Non-pigmented ciliary epithelial cell (primary cell): ENCODE data around the gene STAC.
A peak's percentile ranks its signal among the peaks of the same experiment; 100 is the strongest.
"Not testable (repeated sequence)": the region's sequence is repeated elsewhere in the genome, so short reads cannot be mapped to it uniquely, and the experiment has no call there.

Source experiments
- DNase-seq: peaks from one replicate; pipeline ENCODE4 v3.0.0-alpha.2; 2010; ENCODE audit warnings: low read depth

Gene STAC

DNA sequence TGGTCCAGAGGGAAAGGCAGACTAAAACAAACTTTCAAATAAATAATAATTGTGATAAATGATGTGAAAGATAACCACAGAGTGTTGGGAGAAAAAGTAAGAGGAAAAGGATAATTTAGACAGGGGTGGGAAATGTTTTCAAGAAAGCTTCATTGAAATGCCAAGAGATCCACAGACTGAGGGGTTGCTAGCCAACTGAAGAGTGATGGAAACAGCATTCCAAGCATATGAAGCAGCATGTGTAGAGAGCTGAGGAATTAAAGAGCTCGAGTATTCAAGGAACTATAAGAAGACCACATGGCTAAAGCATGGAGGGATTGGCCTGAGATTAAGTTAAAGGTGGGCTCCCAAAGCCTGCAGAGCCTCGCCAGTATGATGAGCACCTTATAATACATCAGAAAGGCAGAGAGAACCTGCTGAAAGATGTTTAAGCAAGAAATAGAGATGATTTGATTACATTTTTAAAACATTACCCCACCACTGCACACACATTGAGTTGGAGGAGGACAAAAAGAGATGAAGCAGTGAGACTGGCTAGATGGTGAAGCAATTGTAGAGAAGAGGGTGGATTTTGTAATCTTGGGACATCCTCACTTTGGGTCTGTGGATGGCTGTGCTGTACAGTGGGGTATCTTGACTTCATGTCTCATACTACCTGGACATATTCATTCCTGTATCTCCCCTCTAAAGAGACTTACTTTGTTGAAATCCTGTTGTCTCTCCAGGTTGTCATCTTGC lies 100.8 kb downstream of the STAC start:
- DNase-seq = peak; percentile 35

DNA sequence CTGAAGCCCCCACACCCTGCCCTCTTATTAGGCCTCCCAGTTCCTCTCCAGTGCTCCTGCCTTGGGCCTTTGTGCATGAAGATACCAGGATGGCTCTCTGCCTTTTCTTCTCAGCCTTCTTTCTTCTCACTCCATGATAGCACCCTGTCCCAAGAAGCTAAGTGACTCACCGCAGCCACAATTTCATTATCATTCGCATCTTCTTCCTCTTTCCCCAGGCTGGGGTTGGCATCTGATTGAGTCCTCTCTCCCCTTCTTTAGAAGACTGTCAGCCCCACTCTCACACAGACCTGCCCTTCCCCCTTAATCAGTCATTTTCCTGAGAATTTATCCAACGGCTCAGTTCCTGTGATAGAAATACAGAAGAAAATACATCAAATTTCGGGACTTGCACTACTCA lies 102.0 kb downstream of the STAC start:
- DNase-seq = no peak

GRCh38 chr3:36482880-36483279 lies 102.6 kb downstream of the STAC start:
- no peak for DNase-seq

- DNase-seq = no peak
Observed at GRCh38 chr3:36483709-36484108, 103.4 kb downstream of the STAC start.

DNA sequence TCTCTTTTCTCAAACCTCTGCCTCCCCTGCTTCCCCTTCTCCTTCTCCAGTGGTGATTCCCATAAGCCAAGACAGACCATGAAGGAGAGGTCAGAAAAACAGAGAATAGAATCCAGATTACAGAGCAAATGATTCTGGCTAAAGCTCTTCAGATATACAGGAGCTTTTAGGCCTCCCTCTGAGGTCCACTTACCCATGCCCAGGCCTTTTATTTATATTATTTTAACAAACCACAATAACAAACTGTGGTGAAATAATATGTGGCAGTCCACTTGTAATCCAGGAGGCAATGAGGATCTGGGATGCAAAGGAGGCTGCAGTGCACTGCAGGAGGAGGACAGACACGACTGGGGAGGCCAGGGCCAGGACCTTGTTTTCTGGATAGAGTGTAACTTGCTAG lies 104.1 kb downstream of the STAC start:
- DNase-seq = no peak

GRCh38 chr3:36486009-36486795 lies 105.9 kb downstream of the STAC start:
- no peak for DNase-seq

GRCh38 chr3:36487616-36488015 lies 107.3 kb downstream of the STAC start:
- DNase-seq = no peak

- no peak for DNase-seq
Observed at GRCh38 chr3:36488077-36488789, 107.9 kb downstream of the STAC start.

- no peak for DNase-seq
Observed at GRCh38 chr3:36489101-36489500, 108.8 kb downstream of the STAC start.

GRCh38 chr3:36489679-36490425 lies 109.5 kb downstream of the STAC start:
- no peak for DNase-seq

DNA sequence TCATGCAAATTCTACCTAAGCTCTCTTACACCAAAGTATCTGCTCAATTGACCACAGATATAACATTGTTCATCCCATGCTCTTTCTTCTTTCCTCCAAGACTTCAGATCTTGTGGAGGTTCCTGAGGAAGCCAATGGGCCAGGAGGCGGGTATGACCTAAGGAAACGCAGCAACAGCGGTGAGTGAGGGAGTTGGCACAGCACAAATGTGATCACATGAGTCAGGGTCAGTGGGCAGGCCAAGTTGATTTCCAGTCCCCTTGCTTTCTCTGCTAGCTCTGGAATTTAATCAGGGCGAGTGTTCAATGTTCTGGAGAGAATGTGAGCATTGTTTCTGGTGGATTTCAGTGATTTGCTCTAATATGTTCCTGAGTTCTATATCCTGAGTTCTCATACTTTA lies 112.7 kb downstream of the STAC start:
- DNase-seq = no peak

GRCh38 chr3:36494461-36495109 lies 114.3 kb downstream of the STAC start:
- DNase-seq = peak; percentile 32

DNA sequence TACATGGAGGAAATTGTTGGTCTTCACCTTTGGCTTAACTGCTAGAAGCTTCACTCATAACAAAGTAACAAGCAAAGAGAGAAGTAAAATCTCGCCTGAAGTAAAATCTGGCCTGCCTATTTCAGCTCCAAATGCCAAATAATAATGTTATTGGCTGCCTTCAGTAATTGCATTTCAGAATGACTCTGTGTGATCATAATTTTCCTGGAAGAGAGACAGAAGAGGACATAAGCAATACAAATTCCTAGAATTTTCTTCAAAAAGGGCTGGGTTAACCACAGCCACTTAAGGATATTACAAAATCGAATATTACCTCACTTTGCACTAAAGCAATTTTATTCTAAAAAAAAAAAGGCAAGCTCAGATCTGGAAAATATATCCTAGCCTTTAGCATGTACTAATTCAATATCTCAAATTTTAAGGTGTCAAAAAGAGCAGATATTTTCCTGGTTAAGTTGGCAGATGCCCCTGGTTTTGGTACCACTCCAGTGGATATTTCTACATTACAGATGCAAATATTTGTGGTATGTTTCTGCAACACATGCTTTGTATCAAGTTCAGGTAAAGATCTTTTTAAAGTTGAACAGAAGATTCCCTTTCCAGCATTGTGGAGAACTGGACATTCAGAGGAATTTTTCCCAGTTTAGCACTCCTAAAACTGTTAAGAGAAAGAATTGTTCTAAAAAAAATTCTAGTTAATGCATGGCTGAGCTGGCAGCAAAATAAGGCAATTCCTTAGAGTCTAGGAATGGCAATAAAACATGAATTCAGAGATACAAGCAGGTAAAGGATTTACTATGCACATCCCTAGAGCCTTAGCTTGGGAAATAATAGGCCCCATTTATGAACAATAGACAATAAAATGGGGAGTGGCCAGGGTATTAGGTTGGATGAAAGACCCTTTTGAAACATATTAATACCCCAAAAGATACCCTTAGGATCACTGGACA lies 116.7 kb downstream of the STAC start:
- DNase-seq = peak; percentile 28

DNA sequence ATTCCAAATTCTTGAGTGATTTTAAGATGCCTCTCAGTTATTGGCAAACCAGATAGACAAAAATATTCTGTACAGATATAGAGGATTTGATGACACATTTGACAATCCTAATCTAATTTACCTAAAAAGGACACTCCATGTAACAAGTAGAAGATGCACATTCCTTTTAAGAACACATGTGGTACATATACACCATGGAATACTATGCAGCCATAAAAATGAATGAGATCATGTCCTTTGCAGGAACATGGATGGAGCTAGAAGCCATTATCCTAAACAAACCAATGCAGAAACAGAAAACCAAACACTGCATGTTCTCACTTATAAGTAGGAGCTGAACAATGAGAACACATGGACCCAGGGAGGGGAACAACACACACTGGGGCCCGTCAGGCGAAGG lies 119.7 kb downstream of the STAC start:
- not testable (repeated sequence) for DNase-seq

GRCh38 chr3:36501616-36502015 lies 121.3 kb downstream of the STAC start:
- DNase-seq = no peak

GRCh38 chr3:36505393-36505792 lies 125.1 kb downstream of the STAC start:
- DNase-seq = no peak

DNA sequence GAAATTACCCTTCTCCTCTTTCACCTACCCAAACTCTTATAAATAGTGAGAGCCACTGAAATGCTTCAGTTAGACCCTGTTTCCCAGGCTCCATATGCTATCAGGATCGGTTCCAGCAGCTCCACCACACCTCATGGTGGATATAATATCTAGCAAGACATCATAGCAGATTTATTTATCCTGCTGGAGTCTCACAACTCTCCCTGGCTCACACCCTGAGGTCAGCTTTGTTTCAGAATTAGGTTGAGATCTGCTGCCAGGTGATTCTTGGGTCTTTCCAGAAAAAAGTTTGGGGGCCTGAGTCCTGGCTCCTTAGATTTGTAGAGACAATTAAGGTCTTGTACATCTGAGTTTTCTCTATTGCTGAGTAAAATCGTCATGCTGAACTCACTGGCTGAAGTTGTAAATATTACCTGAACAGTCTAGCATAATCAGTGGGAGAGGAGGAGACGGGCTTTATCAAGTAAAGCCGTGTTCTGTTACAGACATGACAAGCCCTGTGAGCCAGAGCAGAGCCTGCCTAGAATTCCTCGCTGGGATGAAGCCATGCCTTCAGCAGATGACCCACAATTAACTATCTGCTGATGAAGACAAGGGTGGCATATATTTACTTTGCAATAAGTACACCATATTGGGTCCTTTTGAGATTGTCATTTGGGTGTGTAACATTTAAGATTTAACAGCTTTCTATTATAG lies 131.6 kb downstream of the STAC start:
- DNase-seq = no peak

DNA sequence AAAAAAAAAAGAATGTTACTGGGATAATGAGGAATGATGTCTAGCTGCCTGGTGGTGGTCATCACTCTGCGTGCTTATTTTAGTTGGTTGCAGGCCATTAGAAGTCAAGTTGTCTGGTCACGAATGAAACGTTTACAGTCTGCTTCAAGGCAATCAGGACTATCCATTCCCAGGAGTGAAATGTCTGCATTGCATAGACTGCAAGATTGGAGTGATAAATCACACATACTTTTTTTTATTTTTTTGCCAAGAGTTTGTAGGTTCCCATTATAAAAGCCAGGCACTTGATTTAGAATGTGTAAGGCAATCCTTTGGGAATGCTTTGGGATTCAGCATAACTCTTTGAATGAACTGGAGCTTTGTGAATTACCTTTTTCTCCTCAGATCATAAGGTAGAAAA lies 132.3 kb downstream of the STAC start:
- DNase-seq = no peak

DNA sequence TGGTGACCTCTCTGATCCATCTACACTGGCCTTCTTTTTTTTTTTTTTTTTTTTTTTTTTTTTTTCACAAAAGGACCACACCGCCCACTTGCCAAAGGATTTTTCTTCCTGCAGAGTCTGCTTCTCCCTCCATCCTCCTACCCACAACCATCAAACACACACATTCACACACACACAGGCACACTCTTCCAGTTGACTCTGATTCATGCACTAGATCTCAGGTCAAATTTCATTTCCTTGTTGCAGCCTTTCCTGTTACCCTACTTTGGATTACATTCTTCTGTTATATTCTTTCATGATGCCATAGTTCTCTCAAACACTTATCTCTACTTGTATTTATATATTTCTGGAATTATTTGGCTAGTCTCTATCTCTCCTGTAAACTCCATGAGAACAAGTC lies 133.9 kb downstream of the STAC start:
- DNase-seq = no peak

DNA sequence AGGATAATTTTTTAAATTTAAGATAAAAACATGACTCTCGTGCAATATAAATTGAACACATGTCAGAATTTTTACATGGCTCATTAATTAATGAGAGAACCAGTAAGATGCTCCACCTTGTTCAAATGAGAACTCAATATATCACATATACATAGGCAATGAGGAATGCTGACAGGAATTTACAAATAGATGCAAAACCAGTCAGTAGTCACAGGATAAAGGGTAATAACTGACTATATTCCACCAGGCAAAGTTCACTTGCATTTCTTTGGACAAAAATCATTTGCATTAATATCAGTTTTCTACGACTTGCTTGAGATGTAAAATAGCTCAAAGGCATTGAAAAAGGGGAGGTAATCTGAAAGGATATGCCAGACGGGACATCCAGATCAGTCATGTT lies 139.4 kb downstream of the STAC start:
- DNase-seq = no peak
